SK-N-SH treated with all-trans-retinoic acid at 6 μM for 48 hours (cell line): ENCODE measurements around the gene C13orf42.

Source experiments
- ATAC-seq: fragments of 200-7000 bp; cut with Tn5 transposase; 3 replicates; pipeline ENCODE4 v1.9.1; 2020; ENCODE audit warnings: mild to moderate bottlenecking, moderate library complexity
- ARNTL ChIP-seq: fragments of 450-650 bp; formaldehyde crosslinking; IDR thresholded peaks from 2 replicates; pipeline ENCODE4 v1.5.0; 2020; ENCODE audit warnings: low read depth, mild to moderate bottlenecking, moderate library complexity, borderline replicate concordance
- BACH2 ChIP-seq: fragments of 250-450 bp; sonication (Bioruptor Pico); IDR thresholded peaks from 2 replicates; pipeline ENCODE4 v1.9.0; 2021; ENCODE audit warnings: mild to moderate bottlenecking, borderline replicate concordance
- CREB5 ChIP-seq: fragments of 250-450 bp; sonication (Bioruptor Pico); IDR thresholded peaks from 2 replicates; pipeline ENCODE4 v1.5.1; 2020; ENCODE audit warnings: low read depth, mild to moderate bottlenecking, moderate library complexity
- CSDC2 ChIP-seq: fragments of 250-450 bp; sonication (Bioruptor Pico); IDR thresholded peaks from 2 replicates; pipeline ENCODE4 v1.5.0; 2020; ENCODE audit warnings: mild to moderate bottlenecking, moderate library complexity
- ESRRG ChIP-seq: fragments of 250-450 bp; sonication (Bioruptor Pico); IDR thresholded peaks from 2 replicates; pipeline ENCODE4 v1.6.1; 2021; ENCODE audit warnings: mild to moderate bottlenecking
- ISL1 ChIP-seq: fragments of 250-450 bp; sonication (Bioruptor Pico); IDR thresholded peaks from 2 replicates; pipeline ENCODE4 v2.1.2; 2022; ENCODE audit warnings: mild to moderate bottlenecking, moderate library complexity
- OSR1 ChIP-seq: fragments of 250-450 bp; sonication (Bioruptor Pico); IDR thresholded peaks from 2 replicates; pipeline ENCODE4 v1.8.0; 2022; ENCODE audit warnings: moderate library complexity, mild to moderate bottlenecking, inconsistent platforms
- PATZ1 ChIP-seq: fragments of 250-450 bp; sonication (Bioruptor Pico); IDR thresholded peaks from 2 replicates; pipeline ENCODE4 v1.8.0; 2020; ENCODE audit warnings: mild to moderate bottlenecking, moderate library complexity, borderline replicate concordance
- POU6F1 ChIP-seq: fragments of 250-450 bp; sonication (Bioruptor Pico); IDR thresholded peaks from 2 replicates; pipeline ENCODE4 v1.8.0; 2021; ENCODE audit warnings: low read depth, mild to moderate bottlenecking, moderate library complexity, borderline replicate concordance
- PPARA ChIP-seq: fragments of 250-450 bp; sonication (Bioruptor Pico); IDR thresholded peaks from 2 replicates; pipeline ENCODE4 v1.5.0; 2020; ENCODE audit warnings: mild to moderate bottlenecking, borderline replicate concordance
- SNAI2 ChIP-seq: fragments of 250-450 bp; sonication (Bioruptor Pico); IDR thresholded peaks from 2 replicates; pipeline ENCODE4 v1.5.0; 2020; ENCODE audit warnings: mild to moderate bottlenecking, moderate library complexity
- TCF4 ChIP-seq: fragments of 250-450 bp; sonication (Bioruptor Pico); IDR thresholded peaks from 2 replicates; pipeline ENCODE4 v1.8.0; 2021; ENCODE audit warnings: mild to moderate bottlenecking, moderate library complexity, borderline replicate concordance
- TOX ChIP-seq: fragments of 250-450 bp; sonication (Bioruptor Pico); IDR thresholded peaks from 2 replicates; pipeline ENCODE4 v1.8.0; 2021; ENCODE audit warnings: mild to moderate bottlenecking, moderate library complexity, borderline replicate concordance
- TSHZ2 ChIP-seq: fragments of 250-450 bp; sonication (Bioruptor Pico); IDR thresholded peaks from 2 replicates; pipeline ENCODE4 v1.5.0; 2020; ENCODE audit warnings: mild to moderate bottlenecking, moderate library complexity
- ZC3H10 ChIP-seq: fragments of 250-450 bp; sonication (Bioruptor Pico); IDR thresholded peaks from 2 replicates; pipeline ENCODE4 v1.5.1; 2021; ENCODE audit warnings: mild to moderate bottlenecking, moderate library complexity
- ZFP3 ChIP-seq: fragments of 250-450 bp; sonication (Bioruptor Pico); IDR thresholded peaks from 2 replicates; pipeline ENCODE4 v1.5.0; 2020; ENCODE audit warnings: mild to moderate bottlenecking, moderate library complexity
- ZFP30 ChIP-seq: fragments of 450-650 bp; formaldehyde crosslinking; IDR thresholded peaks from 2 replicates; pipeline ENCODE4 v1.5.0; 2022; ENCODE audit warnings: mild to moderate bottlenecking, moderate library complexity
- ZNF70 ChIP-seq: fragments of 450-650 bp; formaldehyde crosslinking; IDR thresholded peaks from 2 replicates; pipeline ENCODE4 v1.5.0; 2020; ENCODE audit warnings: mild to moderate bottlenecking, moderate library complexity

C13orf42 gene

GRCh38 chr13:51152701-51153100, 41.6 kb upstream of the C13orf42 start (continued):
- no peak for TF ChIP-seq TSHZ2
- no peak for TF ChIP-seq TOX
- no peak for TF ChIP-seq ARNTL (CRISPR knock-in tag)
- no peak for TF ChIP-seq ESRRG
- TF ChIP-seq, all 23 proteins: peak for 0

- no peak for TF ChIP-seq OSR1
- TF ChIP-seq BACH2 (CRISPR knock-in tag) = no peak
- TF ChIP-seq PPARA (CRISPR knock-in tag) = no peak
- TF ChIP-seq TOX = no peak
- no peak for TF ChIP-seq ZC3H10 (CRISPR knock-in tag)
- no peak for TF ChIP-seq ZNF70
- no peak for TF ChIP-seq ISL1 (CRISPR knock-in tag)
- TF ChIP-seq ZFP3 (CRISPR knock-in tag) = no peak
- no peak for TF ChIP-seq PATZ1 (CRISPR knock-in tag)
- no peak for ATAC-seq
Measured at GRCh38 chr13:51151463-51151862, 40.4 kb upstream of the C13orf42 start.

- no peak for TF ChIP-seq TOX
- no peak for TF ChIP-seq ZFP30
- TF ChIP-seq SNAI2 (CRISPR knock-in tag) = no peak
- TF ChIP-seq PATZ1 (CRISPR knock-in tag) = no peak
- TF ChIP-seq ZNF70 = no peak
- TF ChIP-seq PPARA (CRISPR knock-in tag) = no peak
- TF ChIP-seq CSDC2 (CRISPR knock-in tag) = no peak
- TF ChIP-seq TCF4 (CRISPR knock-in tag) = no peak
- TF ChIP-seq ZFP3 (CRISPR knock-in tag) = no peak
- TF ChIP-seq BACH2 (CRISPR knock-in tag) = no peak
- TF ChIP-seq POU6F1 = no peak
- ATAC-seq = peak; percentile 94
Measured at GRCh38 chr13:51148952-51149573, 38.0 kb upstream of the C13orf42 start.

- TF ChIP-seq CREB5 (CRISPR knock-in tag) (no peak), ESRRG (no peak)
- peak; percentile 65 for ATAC-seq
Measured at GRCh38 chr13:51148223-51148951, 37.3 kb upstream of the C13orf42 start.
